Activated effector memory CD4-positive, alpha-beta T cell treated with anti-CD3 and anti-CD28 coated beads, Interleukin-2, amount 50 U/mL, for 16 hours (primary cell): Measurements from ENCODE around the gene PIGU.
"Not testable (repeated sequence)": the region's sequence is repeated elsewhere in the genome, so short reads cannot be mapped to it uniquely, and the experiment has no call there.

ENCODE experiments used
- DNase-seq: peaks from one replicate; pipeline ENCODE4 v3.0.0-alpha.2; 2020

Gene PIGU

DNA sequence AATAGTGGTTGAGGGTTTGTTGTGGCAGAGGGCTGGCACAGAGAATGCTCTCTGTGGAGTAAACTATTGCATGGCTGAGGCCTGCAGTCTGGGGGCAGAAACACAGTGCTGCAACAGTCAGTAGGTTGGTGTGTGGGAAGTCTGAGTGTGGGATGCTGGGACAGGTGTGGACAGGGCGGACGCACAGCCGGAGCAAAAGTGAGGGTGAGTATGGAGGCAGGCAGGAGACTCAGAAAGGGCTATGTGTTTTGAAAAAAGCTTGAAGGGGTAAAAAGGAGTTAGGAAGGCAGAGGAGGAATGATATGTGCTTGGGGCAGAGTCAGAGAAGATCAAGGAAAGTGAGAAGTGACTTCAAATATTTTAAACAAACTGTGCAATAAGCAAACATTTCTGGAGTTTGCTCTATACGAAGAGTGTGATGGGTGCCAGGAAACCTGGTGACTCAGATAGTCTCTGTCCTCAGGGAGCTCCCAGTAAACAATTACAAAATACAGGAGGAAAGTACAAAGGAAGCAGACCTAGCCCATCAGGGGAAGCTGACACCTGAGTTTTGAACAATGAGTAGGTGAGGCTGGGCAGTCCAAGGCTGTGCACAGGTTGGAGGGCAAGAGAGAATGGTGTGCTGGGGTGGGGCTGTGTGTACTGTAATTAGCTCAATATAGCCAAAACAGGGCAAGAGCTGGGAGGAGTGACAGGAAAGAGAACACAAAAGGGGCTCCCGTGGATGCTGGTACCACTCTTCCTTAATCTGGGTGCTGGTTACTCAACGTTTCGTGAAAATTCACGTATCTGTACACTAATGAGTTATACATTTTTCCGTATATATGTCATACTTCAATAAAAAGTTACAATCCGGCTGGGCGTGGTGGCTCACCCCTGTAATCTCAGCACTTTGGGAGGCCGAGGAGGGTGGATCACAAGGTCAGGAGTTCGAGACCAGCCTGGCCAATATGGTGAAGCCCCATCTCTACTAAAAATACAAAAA lies 55.2 kb downstream of the PIGU start:
- no peak for DNase-seq

DNA sequence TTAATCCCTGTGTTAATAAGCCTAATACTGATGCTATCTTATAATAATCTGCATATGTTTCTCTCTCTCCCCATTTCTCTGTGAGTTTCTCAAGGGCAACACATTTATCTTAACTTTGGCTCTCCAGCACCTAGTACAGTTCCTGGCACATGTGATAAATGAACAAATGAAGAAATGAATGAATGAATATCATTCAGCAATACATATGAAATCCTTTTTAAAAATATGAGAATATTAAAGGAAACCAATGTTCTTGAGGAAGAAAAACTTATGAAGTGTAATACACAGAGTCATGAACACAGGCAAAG lies 55.9 kb downstream of the PIGU start:
- no peak for DNase-seq

DNA sequence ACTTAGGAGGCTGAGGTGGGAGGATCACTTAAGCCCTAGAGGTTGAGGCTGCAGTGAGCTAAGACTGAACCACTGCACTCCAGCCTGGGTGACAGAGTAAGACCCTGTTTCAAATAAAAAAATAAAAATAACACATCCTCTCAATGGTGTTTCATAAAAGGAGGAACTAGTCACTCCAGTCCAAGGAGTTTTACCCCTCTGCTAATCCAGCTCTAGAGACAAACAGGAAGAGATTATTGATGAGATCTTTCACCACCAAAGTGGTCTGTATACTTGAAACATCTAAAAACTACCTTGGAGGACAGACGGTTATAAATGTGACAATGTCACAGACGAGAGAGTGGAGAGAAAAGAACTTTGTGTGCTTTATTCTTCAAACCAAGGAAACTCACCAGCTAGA lies 58.2 kb downstream of the PIGU start:
- DNase-seq = no peak

DNA sequence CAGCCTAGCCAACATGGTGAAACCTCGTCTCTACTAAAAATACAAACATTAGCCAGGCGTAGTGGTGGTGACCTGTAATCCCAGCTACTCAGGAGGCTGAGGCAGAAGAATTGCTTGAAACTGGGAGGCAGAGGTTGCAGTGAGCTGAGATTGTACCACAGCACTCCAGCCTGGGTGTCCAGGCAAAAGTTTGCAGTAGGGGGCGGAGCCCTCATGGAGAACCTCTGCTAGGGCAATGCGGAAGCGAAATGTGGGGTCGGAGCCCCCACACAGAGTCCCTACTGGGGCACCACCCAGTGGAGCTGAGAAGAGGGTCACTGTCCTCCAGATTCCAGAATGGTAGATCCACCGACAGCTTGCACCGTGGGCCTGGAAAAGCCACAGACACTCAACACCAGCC lies 60.0 kb downstream of the PIGU start:
- DNase-seq = not testable (repeated sequence)

DNA sequence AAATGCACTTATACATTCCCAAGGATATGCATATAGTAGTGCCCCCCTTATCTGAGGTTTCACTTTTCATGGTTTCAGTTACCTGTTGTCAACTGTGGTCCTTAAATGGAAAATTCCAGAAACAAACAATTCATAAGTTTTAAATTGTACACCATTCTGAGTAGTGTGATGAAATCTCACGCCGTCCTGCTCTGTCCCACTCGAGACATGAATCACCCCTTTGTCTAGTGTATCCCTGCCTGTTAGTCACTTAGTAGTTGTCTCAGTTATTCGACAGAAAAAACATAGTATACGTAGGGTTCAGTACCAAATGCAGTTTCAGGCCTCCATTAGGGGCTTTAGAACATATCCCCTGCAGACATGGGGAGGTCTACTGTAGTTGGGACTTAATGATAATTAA lies 61.4 kb downstream of the PIGU start:
- DNase-seq = no peak

DNA sequence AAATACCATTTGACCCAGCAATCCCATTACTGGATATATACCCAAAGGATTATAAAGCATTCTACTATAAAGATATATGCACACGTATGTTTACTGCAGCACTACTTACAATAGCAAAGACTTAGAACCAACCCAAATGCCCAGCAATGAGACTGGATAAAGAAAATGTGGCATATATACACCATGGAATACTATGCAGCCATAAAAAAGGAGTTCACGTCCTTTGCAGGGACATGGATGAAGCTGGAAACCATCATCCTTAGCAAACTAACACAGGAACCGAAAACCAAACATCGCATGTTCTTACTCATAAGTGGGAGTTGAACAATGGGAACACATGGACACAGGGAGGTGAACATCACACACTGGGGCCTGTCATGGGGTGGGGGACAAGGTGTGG lies 64.9 kb downstream of the PIGU start:
- DNase-seq = not testable (repeated sequence)

DNA sequence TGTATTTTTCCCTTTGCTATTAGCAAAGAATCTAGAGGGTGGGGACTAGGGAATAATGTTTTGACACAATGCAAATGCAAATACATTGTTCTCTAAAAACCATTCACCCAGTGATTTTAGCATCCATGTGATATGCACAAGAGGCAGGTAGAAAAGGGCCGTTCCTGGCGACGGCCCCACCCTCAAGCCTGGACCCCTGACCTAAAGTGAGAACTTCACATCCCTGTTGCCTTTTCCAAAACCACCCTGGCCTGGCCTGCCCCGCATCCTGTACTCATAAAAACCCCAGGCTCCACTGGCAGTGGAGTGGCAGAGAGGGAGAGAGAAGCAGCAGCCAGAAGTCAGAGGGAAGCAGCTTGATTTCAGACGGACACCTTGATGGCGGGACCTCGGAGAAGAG lies 69.8 kb downstream of the PIGU start:
- DNase-seq = no peak

DNA sequence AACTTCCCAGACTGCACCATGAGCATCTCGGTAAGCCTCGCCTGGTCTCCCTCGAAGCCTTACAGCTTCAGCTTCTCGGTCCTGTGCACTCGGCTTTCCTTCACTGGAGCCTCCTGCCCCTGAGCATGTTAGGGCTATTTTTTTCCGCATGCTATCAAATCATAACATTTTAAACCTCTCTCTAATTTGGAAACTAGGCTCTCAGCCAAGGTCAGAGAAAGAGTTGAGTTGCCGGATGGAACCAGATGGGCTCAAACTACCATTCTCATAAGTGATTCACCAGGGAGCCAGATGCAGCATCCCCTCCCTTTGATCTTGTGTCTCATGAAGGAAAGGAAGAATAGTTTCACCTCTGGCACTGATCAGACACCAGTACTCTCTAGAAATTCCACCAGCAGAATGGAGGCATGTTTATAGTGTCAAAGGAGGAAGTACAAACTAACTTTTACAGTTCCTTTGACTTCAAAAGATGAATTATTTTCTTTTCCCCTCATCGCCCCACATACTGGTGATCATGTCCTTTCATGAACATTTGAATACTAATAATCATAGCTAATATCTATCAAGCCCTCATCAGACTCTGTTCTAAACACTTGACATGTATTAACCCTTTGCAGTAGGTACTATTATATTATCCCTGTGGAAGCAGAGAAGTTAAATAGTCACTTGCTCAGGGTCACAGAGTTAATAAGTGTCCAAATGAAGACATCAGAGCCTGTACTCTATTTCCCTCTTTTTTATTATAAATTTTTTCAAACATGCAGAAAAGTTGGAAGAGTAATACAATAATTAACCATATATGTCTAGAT lies 71.7 kb downstream of the PIGU start:
- DNase-seq = no peak

DNA sequence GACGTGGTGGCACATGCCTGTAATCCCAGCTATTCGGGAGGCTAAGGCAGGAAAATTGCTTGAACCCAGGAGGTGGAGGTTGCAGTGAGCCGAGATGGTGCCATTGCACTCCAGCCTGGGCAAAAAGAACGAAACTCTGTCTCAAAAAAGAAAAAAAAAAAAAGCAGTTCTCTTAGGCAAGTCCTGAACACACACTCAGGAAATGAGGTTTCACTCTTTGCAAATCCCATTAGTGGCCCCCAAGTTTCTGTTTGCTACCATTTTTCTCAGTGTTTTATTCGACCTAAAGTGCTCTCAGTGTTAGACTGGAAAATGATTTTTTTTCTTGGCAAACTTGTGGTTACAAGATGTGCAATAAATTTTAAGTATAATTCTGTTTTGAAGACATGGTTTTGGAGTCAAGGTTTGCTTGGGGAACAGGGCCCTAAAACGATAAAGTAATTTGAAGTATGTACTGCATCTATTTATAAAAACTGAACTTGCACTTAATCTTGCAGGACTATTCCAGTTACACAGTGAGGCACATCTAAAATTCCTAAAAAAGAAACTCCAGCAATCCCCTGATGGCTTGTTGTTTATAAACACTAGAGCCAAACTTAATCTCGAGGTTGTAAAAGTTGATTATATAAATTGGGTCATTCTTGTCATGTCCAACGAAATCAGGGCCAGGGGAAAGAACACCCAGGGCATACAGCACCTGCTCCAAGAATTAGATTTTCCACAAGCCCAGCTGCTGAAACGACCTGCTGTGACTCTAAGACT lies 75.8 kb downstream of the PIGU start:
- no peak for DNase-seq

DNA sequence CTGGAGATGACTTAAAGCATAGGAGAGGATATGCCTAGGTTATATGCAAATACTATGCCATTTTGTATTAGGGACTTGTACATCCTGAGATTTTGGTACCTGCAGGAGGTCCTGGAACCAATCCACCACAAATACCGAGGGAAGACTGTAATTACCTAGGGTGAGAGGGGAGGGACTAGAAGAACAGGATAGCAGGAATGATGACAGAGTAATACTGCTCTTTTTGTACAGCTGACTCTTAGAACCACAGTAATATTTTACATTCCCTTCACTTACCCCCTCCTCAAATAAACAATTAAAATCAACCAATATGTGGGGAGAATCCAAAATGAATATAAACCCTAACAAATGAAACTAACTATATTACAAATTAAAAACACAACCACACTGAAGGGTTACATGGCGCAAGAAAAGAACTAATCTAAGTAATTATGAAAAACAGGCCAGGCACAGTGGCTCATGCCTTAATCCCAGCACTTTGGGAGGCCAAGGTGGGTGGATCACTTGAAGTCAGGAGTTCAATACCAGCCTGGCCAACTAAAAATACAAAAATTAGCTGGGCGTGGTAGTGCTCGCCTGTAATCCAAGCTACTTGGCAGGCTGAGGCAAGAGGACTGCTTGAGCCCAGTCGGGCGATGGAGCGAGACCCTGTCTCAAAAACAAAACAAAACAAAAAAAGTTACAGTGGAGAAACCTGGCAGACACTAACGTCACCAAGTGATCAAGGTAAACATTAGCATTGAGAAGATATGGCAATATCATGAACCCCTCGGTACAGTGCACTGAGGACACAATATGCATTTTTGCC lies 81.3 kb downstream of the PIGU start:
- no peak for DNase-seq

DNA sequence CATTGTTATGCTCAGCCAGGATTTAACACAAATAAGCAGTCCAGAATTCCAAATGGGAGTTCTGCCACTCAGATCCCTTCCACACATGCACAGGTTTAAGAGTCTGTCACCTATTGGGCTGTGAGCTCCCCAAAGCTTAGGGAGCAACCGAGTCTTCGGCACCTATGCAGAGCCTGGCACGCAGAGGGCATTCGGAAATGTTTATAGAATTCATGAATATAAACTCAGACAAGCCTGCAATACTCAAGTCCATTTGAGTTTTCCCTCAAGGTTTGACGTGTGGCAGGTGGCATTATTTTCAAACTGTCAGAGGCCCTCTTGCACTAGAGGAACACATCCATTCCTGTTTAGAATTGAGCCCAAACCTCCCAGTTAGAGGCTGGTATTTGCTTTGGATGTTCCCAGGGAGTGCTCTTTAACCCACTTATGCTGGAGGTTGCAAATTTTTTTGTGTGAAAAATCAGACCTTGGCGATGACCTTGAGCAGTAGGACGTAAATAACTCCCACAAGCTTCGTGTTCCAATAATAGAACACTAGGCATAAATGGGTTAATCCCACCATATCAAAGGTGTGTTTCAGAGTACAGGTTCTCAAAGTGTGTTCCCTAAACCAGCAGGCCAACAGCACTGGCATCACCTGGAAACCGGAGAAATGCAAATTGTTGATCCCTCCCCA lies 90.3 kb downstream of the PIGU start:
- no peak for DNase-seq

DNA sequence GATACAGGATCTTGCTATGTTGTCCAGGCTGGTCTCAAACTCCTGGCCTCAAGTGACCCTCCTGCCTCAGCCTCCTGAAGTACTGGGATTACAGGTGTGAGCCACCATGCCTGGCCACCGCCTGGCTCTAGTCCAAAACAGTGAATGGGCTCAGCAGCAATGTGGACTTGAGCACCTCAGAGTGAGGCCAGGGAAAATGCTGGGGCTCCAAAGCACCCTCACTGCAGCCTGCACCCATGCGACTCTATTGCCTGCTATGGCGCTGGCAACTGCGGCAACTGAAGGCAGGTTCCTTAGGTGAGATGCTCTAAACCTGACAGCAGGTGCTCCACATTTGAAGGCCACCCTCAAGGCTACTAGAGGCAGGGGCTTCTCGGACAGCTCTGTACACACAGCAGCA lies 91.9 kb downstream of the PIGU start:
- no peak for DNase-seq

DNA sequence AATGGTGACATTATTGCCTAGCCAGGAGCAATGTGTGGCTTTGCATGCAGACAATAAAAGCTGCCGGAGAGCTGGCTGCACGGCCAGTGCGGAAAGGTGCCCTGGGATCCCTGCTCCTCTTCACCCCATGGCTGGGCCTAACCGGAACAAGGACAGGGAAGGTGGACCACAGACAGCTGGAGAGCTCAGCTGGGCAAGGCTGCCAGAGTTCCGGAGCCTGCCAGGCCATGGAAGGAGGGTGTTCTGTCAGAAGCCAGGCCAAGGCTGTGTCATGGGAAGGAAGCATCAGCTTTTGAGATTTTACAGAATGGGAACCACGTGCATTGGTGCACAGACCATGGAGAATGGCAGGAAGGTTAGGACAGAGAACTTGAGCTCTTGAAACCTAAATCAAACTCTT lies 93.3 kb downstream of the PIGU start:
- no peak for DNase-seq

DNA sequence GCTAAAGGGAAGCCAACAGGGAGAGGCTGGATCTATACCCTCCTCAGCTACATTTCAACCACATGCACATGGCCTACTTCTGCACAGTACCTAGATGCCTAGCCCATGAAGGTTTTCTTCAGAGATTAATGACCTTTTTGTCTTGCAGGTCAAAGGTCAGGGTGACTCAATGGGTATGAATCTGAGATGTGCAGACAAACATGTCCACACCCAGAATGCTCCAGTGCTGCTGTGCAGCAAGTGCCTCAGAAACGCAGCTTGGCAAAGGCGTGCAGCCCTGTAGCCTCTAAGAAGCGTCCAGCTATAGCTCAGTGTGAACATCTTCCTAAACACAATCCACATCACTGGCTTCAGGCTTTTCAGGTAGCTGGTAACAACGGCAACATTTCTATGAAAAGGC lies 94.0 kb downstream of the PIGU start:
- DNase-seq = no peak

DNA sequence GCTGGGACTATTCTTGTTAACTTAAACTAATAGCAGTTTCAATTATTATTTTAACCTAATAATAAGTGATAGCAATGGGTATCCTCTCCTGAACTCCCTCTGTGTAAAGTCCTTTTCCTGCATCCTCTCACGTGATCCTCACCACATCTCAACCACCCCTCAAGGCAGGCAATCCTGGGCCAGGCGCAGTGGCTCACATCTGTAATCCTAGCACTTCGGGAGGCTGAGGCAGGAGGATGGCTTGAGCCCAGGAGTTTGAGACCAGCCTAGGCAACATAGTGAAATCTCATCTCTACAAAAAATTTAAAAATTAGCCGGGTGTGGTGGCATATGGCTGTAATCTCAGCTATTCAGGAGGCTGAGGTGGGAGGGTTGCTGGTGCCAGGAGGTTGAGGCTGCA lies 94.7 kb downstream of the PIGU start:
- DNase-seq = no peak

DNA sequence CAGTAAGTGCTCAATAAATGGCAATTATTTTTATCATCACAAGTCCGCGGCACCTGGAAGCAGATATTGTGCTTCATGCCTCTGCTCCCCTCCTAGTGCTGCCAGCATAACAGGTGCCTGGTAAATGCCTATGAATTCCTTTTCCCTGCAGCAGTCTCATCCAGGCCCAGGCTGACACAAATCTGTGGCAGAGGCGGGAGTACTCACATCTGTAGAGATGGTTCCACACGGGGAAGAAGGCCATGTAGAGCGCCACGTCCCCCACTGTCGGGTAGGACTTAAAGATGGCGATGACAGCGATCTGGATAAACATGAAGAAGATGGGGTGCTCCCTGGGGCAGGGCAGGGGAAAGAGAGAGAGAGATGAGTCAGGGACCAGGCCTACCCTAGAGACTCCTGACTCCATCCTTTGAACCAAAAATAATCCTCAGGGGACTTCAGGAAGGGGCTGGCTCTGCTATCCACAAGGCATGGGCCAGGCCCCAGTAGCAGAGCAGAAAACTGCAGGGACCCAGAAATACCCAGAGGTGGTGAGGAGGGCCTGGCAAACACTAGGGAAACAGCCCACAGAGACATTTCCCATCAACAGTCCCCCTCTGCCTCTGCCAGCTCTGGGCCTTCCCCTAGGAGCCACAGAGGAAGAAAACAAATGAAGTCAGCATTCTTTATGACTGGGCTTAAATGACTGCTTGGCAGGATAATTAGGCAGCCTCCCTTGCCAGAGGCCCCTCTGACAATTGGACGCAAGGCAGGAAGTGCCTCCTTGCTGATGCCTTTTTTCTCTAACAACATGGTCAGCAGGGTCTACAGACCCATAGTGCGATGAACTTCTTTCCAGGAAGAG lies 95.3 kb downstream of the PIGU start:
- DNase-seq = no peak

DNA sequence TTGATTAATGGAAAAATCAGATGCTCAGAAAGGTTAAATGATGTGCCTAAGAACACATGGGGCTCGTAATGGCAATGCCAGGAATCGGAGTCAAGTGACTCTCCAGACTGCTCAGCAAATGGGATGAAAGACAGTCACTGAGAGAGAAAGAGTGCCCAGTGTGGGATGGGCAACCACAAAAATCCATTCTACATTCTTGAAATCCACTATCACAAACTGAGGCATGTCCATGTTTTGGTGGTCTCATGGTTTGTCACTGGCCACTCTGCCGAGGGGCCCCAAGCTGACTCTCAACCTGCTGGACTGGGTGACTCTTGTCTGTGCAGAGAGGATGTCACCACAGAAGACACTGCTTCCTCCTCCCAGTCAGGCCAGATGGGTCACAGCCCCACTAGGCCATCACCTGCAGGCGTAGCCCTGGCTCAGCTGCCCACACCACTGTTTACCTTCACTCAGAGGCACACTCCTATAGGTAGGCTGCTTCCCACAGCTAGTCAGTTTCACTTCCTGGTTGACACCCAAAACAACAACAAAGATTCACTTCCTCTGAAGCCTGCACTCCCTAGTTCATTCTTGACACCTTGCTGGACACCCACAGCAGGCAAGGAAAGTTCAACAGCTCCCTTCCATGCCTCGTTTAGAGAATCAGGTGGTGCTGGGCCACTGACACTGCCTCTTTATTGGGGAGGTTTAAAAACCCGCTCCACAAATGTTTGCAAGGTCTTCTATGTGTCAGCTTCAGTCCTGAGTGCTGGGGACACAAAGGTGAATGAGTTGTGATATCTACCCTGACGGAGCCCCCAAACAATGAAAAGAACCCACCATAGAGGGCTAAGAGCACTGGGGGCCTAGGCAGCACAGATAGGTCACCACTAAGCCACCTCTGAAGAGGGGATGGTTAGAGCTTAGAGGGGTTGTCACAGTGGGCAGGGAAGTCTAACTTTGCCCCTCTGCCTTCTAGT lies 96.6 kb downstream of the PIGU start:
- no peak for DNase-seq

DNA sequence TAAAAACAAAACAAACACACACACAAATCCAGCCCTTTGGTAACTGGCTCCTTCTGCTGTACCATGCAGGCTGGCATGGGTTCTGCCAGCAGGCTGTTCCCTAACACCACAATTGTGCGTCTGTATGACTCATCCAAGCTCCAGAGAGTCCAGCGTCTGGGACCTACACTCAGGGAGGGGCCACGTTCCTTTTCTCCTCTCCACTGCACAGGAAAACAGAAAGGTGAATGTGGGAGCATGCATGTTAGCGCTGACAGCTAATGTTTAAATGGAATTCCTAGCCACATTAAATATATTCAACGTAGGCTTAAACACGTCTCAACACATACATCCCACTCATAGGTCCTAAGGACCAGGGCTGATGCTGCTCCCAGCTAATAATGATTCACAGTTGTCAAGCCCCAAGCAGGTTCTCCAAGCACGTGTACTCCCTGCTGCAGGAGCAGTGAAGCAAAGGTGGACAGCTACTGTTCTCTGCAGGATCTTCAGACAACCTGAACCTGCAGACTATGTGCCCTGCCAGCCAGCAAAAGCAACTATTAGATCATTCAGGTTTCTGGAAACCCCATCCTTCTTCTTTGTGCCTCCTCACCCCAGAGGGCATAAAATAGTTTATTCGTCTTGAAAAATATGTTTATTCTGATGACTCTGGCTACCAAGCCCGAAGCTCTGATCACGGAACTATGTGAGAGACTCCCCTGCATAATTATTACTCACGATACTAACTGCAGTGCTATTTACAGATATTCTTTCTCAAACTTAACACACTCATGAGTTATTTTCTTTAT lies 97.5 kb downstream of the PIGU start:
- DNase-seq = no peak

DNA sequence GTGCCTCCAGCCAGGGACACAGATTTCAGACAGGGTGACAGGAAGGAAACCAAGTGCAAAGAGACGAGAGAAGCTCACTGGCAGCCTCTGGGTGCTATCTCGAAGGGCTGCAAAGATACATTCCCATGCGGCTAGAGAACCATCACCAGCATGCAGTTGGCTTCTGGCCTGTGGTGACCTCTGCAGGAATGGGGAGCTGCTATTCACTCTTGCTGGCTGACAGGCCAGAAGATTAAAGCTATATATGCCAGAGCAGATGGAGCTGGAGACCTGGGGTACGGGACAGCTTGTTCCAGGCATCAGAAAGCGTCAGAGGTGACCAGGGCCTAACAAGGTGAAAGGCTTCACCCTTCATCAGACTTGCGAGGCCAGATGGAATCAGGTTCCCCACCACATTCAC lies 98.4 kb downstream of the PIGU start:
- DNase-seq = no peak
